ENCODE data around the gene PPP1R14D.

DNA sequence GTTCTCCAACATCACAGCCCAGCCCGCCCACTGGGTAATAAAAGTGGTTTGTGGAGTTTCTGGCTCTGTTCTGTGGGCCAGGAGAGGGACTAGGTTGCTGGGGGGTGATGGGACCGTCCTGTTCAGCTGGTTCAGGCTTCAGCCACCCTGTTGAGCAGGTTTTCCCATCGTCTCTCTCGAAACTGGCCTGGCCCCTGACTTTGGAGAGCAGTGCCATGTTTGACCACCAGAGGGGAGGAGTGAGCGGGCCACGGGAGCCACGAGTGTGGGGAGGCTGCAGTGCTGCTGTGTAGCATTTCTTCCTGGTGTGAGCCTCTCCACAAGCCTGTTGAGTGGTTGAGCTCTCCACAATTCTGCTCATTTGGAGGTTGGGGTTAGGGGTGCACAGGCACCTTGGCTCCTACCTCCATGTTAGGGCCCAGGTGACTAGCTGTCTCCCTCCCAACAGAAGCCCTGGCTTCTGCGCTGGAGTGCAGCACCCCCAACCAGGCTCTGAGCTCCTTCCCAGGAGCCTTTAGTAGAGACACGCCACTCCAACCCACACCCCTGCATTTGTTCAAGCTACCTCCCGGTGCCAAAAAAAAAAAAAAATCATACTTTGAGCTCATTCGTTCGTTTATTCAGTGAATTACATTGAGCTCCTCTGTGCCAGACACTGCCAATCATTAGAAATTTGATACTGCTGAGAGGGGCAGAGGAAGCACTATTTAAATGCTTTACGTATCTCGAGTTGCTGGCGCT, 29.3 kb upstream of the PPP1R14D start:
- TF ChIP-seq, protein P1, sequence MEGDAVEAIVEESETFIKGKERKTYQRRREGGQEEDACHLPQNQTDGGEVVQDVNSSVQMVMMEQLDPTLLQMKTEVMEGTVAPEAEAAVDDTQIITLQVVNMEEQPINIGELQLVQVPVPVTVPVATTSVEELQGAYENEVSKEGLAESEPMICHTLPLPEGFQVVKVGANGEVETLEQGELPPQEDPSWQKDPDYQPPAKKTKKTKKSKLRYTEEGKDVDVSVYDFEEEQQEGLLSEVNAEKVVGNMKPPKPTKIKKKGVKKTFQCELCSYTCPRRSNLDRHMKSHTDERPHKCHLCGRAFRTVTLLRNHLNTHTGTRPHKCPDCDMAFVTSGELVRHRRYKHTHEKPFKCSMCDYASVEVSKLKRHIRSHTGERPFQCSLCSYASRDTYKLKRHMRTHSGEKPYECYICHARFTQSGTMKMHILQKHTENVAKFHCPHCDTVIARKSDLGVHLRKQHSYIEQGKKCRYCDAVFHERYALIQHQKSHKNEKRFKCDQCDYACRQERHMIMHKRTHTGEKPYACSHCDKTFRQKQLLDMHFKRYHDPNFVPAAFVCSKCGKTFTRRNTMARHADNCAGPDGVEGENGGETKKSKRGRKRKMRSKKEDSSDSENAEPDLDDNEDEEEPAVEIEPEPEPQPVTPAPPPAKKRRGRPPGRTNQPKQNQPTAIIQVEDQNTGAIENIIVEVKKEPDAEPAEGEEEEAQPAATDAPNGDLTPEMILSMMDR (IDR thresholded peaks at IDR 0.05): peak; percentile 82 to 97 (median 93)
- no peak for TF ChIP-seq POLR2A (IDR thresholded peaks at IDR 0.05)

All from thyroid gland (tissue), 4 donors.